HUDEP-2 (cell line): Measurements from ENCODE around the gene SLC16A5.
A peak's percentile ranks its signal among the peaks of the same experiment; 100 is the strongest.
"Not testable (repeated sequence)": the region's sequence is repeated elsewhere in the genome, so short reads cannot be mapped to it uniquely, and the experiment has no call there.

ENCODE experiments used
- DNase-seq, 76 experiments: peaks; one replicate each; lab custom pipeline; 2025; ENCODE audit not compliant: unreplicated experiment in 76 of 76; lab: John Stamatoyannopoulos, UW

SLC16A5 gene

GRCh38 chr17:75109046-75109406 is 21.3 kb downstream of the SLC16A5 start:
- DNase-seq: no peak

- peak in 72 of 76 experiments; percentile 16 to 93 (median 77) for DNase-seq
These were observed 21.9 kb downstream of the SLC16A5 start, which contains the start of gene ARMC7 for GRCh38 chr17:75109407-75110233. TSS of gene ARMC7 (plus strand) at chr17:75109969. CDS start at chr17:75110289, 320 bp downstream.

GRCh38 chr17:75110234-75110937 is 22.6 kb downstream of the SLC16A5 start:
- DNase-seq: peak in 1 of 76 experiments; percentile 13

DNA sequence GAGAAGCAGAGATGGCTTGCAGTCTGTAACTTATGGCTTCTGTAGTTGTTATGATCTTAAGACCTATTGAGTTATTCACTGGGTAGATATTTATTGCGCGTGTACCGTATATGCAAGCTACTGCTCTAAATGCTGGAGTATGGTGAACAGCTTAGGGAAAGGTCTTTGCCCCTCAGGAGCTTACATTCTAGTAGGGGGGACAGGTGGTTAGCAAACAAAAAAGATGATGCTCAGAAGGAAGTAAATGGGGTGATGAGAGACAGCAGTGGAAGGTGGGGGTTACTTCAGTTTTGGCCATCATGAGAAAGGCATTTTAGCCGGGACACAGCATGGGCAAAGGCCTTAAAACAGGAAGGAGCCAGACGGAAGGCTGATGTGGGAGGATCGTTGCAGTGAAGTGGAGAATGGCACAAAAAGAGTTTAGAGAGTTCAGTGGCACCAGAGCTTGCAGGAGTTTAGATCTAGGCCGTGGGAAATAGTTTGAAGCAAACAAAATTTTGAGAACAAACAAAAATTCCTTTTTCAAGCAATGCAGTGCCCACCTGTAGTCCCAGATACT is 24.1 kb downstream of the SLC16A5 start:
- DNase-seq: no peak

GRCh38 chr17:75113798-75114551 is 26.2 kb downstream of the SLC16A5 start:
- peak in 73 of 76 experiments; percentile 44 to 96 (median 83) for DNase-seq

- peak in 30 of 76 experiments; percentile 5 to 48 (median 25) for DNase-seq
These were observed 27.0 kb downstream of the SLC16A5 start for GRCh38 chr17:75114552-75115314.

DNA sequence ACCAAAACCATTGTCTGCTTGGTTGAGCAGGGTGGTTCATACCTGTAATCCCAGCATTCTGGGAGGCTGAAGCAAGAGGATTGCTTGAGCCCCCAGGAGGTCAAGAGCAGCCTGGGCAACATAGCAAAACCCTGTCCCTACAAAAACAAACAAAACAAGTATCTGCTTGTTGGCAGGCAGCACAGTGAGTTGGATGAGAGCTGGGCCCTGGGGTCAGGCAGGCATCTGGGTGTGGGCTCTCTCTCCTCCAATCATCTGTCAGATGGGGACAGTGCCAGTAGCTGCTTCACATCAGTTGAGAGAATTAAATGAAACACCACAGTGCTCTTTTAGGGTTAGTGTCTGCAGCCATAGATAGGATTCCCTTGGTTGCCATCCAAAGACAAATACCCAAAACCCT is 27.8 kb downstream of the SLC16A5 start:
- peak in 63 of 76 experiments; percentile 12 to 76 (median 46) for DNase-seq

DNA sequence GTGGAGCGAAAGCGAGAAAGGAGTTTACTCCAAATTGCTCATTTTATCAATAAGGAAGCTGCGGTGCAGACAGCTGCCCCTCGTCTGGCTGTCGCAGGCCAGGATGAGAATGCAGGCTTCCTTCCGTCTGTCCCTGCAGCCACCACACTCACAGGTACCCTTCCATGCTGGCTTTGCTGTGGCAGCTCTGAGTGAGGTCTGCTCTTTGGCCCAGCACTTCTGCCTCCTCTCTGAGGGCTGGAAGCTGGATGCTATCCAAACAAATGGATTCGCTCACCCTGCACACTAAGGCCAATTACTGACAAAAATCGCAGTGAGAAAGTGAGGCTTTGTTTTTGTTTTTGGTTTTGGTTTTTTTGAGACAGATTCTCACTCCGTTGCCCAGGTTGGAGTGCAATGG is 29.0 kb downstream of the SLC16A5 start:
- no peak for DNase-seq

- DNase-seq: no peak
These were observed 30.6 kb downstream of the SLC16A5 start for GRCh38 chr17:75118307-75118706.

DNA sequence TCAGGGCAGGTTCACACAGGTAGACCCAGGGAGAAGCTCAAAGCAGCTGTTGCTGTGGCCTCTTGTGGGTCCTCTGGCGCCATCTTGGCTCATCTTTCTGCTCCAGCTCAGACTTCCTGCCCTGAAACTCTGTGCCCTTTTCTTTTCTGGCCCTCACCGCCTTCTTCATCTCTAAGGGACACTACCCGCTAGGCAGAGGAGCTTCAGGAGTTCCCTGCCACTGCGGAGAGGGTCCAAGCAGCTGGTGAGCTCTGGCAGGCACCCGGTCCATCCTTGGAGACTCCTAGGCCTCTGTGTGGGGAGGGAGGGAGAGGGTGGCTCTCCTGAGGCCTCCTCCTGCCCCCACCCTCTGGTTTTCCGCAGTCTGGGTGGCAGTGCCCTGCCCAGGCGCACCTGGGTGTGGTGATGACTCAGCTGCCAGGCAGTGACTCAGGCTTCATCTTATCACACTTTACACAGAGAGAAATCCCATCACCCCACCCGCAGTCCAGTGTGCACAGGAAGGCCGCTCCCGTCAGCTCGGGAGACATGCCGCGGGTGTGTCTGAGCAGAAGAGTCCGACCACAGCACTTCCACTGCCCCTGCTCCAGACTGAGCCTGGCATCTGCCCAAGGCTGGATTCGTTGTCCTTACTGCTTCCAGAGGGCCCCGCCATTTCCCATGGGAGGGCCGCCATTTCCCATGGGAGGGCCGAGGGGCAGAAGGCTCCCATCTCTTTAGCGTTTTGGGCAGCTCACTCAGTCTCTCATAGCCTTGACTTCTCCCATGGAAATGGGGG is 36.5 kb downstream of the SLC16A5 start:
- peak; percentile 64 to 98 (median 94) for DNase-seq

GRCh38 chr17:75124819-75125162 is 37.0 kb downstream of the SLC16A5 start:
- DNase-seq: peak in 31 of 76 experiments; percentile 18 to 82 (median 43)

GRCh38 chr17:75125984-75126383 is 38.2 kb downstream of the SLC16A5 start:
- no peak for DNase-seq

DNA sequence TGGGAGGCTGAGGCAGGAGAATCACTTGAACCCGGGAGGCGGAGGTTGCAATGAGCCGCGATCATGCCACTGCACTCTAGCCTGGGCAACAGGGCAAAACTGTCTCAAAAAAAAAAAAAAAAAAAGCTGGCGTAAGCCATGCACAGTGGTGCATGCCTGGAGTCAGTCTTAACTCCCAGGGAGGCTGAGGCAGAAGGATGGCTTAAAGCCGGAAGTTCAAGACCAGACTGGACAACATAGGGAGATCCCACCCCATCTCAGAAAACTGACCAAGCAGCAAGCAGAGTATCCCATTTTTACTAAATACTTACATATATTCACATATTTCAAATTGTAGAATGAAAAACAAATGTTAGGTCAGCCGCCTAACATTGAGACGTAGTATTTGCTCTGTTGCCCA is 39.2 kb downstream of the SLC16A5 start:
- no peak for DNase-seq

GRCh38 chr17:75127936-75128335 is 40.2 kb downstream of the SLC16A5 start:
- not testable (repeated sequence) for DNase-seq

- DNase-seq: no peak
These were observed 41.1 kb downstream of the SLC16A5 start for GRCh38 chr17:75128694-75129505.

GRCh38 chr17:75129576-75129975 is 41.8 kb downstream of the SLC16A5 start:
- DNase-seq: no peak

GRCh38 chr17:75130059-75130631 is 42.4 kb downstream of the SLC16A5 start:
- no peak for DNase-seq

DNA sequence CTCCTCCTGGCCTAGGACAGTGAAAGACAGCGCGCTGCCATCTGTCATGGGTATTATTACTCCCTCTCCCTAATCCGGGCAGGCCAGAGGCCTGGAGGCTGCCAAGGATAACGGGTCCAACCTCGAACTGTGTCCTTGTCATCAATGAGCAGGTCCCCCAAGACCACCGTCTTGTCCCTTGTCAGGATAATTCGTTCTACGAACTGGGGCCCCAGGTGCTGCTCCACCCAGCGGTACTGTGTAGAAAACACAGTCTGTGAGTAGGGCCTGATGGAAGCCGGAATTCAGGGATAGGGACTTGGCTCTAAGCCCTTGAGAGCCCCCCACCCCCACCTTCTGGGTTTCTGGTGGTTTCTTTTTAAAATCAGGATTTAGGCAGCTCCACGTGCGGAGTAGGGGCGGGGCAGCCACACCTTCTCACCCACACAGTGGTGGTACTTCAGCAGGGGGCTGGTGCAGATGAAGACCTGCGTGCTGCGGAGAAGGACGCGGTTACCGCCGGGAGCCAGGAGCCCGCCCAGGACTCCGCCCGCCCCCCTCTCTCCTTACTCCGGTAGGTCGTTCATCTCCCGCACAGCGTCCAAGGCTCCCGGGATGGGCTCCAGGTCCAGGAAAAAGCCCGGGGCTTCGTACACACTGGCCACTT is 43.0 kb downstream of the SLC16A5 start:
- peak in 45 of 76 experiments; percentile 8 to 65 (median 38) for DNase-seq
